ENCODE data around the gene SYNE1. TPM values are rescaled to one million over a fixed set of nuclear protein-coding genes. Genes with fewer than 3 reads are reported as not detected.

The SYNE1 gene
- total RNA-seq, 1 experiment from 2014 or later = 14.2 TPM

- no peak for DNase-seq (ENCODE audit: low read depth)
- in situ Hi-C loops (cut with HindIII; ENCODE audit: low pct_unique_long_range_greater_than_20kb, low sequenced_read_pairs) = no loop called here
These were observed 388.2 kb downstream of the SYNE1 start for GRCh38 chr6:152248980-152249379.

GRCh38 chr6:152246554-152247337 lies 390.4 kb downstream of the SYNE1 start:
- no peak for DNase-seq (ENCODE audit: low read depth)
- in situ Hi-C loops (cut with HindIII; ENCODE audit: low pct_unique_long_range_greater_than_20kb, low sequenced_read_pairs) = no loop called here

GRCh38 chr6:152244998-152245630 lies 392.0 kb downstream of the SYNE1 start:
- in situ Hi-C loops (cut with HindIII; ENCODE audit: low pct_unique_long_range_greater_than_20kb, low sequenced_read_pairs) = no loop called here
- DNase-seq (ENCODE audit: low read depth) = no peak

- in situ Hi-C loops (cut with HindIII; ENCODE audit: low pct_unique_long_range_greater_than_20kb, low sequenced_read_pairs) = no loop called here
- DNase-seq (ENCODE audit: low read depth) = no peak
These were observed 396.0 kb downstream of the SYNE1 start for GRCh38 chr6:152241013-152241766.

- no peak for DNase-seq (ENCODE audit: low read depth)
- in situ Hi-C loops (cut with HindIII; ENCODE audit: low pct_unique_long_range_greater_than_20kb, low sequenced_read_pairs) = no loop called here
These were observed 396.7 kb downstream of the SYNE1 start for GRCh38 chr6:152240436-152240835.

- DNase-seq (ENCODE audit: low read depth) = no peak
- in situ Hi-C loops (cut with HindIII; ENCODE audit: low pct_unique_long_range_greater_than_20kb, low sequenced_read_pairs) = no loop called here
These were observed 400.6 kb downstream of the SYNE1 start for GRCh38 chr6:152236370-152237097.

GRCh38 chr6:152233547-152234320 lies 403.4 kb downstream of the SYNE1 start:
- no peak for DNase-seq (ENCODE audit: low read depth)
- in situ Hi-C loops (cut with HindIII; ENCODE audit: low pct_unique_long_range_greater_than_20kb, low sequenced_read_pairs) = no loop called here

- in situ Hi-C loops (cut with HindIII; ENCODE audit: low pct_unique_long_range_greater_than_20kb, low sequenced_read_pairs) = no loop called here
- no peak for DNase-seq (ENCODE audit: low read depth)
These were observed 404.5 kb downstream of the SYNE1 start for GRCh38 chr6:152232501-152233151.

GRCh38 chr6:152229330-152229729 lies 407.8 kb downstream of the SYNE1 start:
- DNase-seq (ENCODE audit: low read depth) = no peak
- in situ Hi-C loops (cut with HindIII; ENCODE audit: low pct_unique_long_range_greater_than_20kb, low sequenced_read_pairs) = no loop called here

GRCh38 chr6:152226119-152226518 lies 411.0 kb downstream of the SYNE1 start:
- in situ Hi-C loops (cut with HindIII; ENCODE audit: low pct_unique_long_range_greater_than_20kb, low sequenced_read_pairs) = no loop called here

GRCh38 chr6:152225241-152225934 lies 411.8 kb downstream of the SYNE1 start:
- in situ Hi-C loops (cut with HindIII; ENCODE audit: low pct_unique_long_range_greater_than_20kb, low sequenced_read_pairs) = no loop called here
- DNase-seq (ENCODE audit: low read depth) = no peak

More at GRCh38 chr6:152226119-152226518, 411.0 kb downstream of the SYNE1 start:
- no peak for DNase-seq (ENCODE audit: low read depth)

GRCh38 chr6:152223636-152224035 lies 413.5 kb downstream of the SYNE1 start:
- DNase-seq (ENCODE audit: low read depth) = peak; percentile 67
- in situ Hi-C loops (cut with HindIII; ENCODE audit: low pct_unique_long_range_greater_than_20kb, low sequenced_read_pairs) = no loop called here

GRCh38 chr6:152221806-152222628 lies 415.1 kb downstream of the SYNE1 start:
- in situ Hi-C loops (cut with HindIII; ENCODE audit: low pct_unique_long_range_greater_than_20kb, low sequenced_read_pairs) = no loop called here
- DNase-seq (ENCODE audit: low read depth) = peak; percentile 8

GRCh38 chr6:152220786-152221185 lies 416.4 kb downstream of the SYNE1 start:
- in situ Hi-C loops (cut with HindIII; ENCODE audit: low pct_unique_long_range_greater_than_20kb, low sequenced_read_pairs) = no loop called here
- DNase-seq (ENCODE audit: low read depth) = no peak

GRCh38 chr6:152218887-152219286 lies 418.3 kb downstream of the SYNE1 start:
- no peak for DNase-seq (ENCODE audit: low read depth)
- in situ Hi-C loops (cut with HindIII; ENCODE audit: low pct_unique_long_range_greater_than_20kb, low sequenced_read_pairs) = no loop called here

GRCh38 chr6:152212437-152212836 lies 424.7 kb downstream of the SYNE1 start:
- in situ Hi-C loops (cut with HindIII; ENCODE audit: low pct_unique_long_range_greater_than_20kb, low sequenced_read_pairs) = no loop called here
- no peak for DNase-seq (ENCODE audit: low read depth)

All from Caki2 (cell line).